Chondrocyte (in vitro differentiated cells): ENCODE results near the gene CFAP141. TPM values are rescaled to one million over a fixed set of nuclear protein-coding genes. Genes with fewer than 3 reads are reported as not detected.

Experiments used
- DNase-seq: peaks from one replicate; pipeline ENCODE4 v3.0.0; 2021; ENCODE audit warnings: mixed read lengths, low spot score
- H3K27ac Mint-ChIP-seq: one replicate; pipeline ENCODE4 v1.8.0; 2021; ENCODE audit warnings: mild to moderate bottlenecking, moderate library complexity, mixed read lengths; ENCODE audit not compliant: unreplicated experiment
- H3K27me3 Mint-ChIP-seq: 2 replicates; pipeline ENCODE4 v1.8.0; 2021; ENCODE audit warnings: low read depth, mixed read lengths
- H3K36me3 Mint-ChIP-seq: 2 replicates; pipeline ENCODE4 v1.8.0; 2021; ENCODE audit warnings: low read depth, mixed read lengths
- H3K4me1 Mint-ChIP-seq: 2 replicates; pipeline ENCODE4 v1.8.0; 2021; ENCODE audit warnings: low read depth, mild to moderate bottlenecking, mixed read lengths
- H3K4me3 Mint-ChIP-seq: one replicate; pipeline ENCODE4 v1.8.0; 2021; ENCODE audit warnings: mild to moderate bottlenecking, moderate library complexity, mixed read lengths; ENCODE audit not compliant: unreplicated experiment
- H3K9me3 Mint-ChIP-seq: 2 replicates; pipeline ENCODE4 v1.8.0; 2021; ENCODE audit warnings: low read depth, mixed read lengths
- total RNA-seq: library from RNA; stranded (reverse); gene quantifications from 3 replicates; pipeline ENCODE4 v1.2.1, GENCODE V29; 2021
- TF ChIP-seq, protein P1 (sequence below): fragments of 200-600 bp; sonication (generic); IDR thresholded peaks from 2 replicates; pipeline ENCODE4 v1.5.0; 2021; ENCODE audit warnings: antibody characterized with exemption, mild to moderate bottlenecking, moderate library complexity

The CFAP141 gene
- total RNA-seq, 1 donor from 2014 or later, result not detected

DNA sequence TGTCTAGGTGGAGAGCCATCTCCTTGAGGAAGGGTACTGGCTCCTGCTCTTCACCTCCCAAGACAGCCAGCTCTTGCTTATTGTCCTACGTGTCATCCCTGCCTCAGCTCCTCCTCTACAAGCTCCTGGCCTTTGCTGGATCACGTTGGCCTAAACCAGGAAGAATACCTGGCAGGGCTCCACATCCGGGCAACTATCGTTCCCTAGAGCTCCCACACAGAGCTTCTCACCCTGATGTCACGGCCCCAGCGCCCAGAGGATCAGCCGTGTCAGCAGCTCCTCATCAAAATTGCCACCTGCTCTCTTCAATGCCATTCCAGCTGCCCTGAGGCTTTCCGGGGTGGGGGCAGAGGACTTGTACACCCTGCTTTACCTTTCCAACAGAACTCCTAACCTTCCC lies 12.3 kb downstream of the CFAP141 start:
- H3K36me3 Mint-ChIP-seq, result no peaks in the 10 kb centered on the region
- no peak overlapping the region for H3K4me3 Mint-ChIP-seq
- H3K4me1 Mint-ChIP-seq, result peaks cover 11% of the 10 kb centered on the region
- H3K9me3 Mint-ChIP-seq, result no peaks in the 10 kb centered on the region
- peaks cover 35% of the 10 kb centered on the region for H3K27me3 Mint-ChIP-seq
- no peak overlapping the region for H3K27ac Mint-ChIP-seq
- TF ChIP-seq, protein P1, sequence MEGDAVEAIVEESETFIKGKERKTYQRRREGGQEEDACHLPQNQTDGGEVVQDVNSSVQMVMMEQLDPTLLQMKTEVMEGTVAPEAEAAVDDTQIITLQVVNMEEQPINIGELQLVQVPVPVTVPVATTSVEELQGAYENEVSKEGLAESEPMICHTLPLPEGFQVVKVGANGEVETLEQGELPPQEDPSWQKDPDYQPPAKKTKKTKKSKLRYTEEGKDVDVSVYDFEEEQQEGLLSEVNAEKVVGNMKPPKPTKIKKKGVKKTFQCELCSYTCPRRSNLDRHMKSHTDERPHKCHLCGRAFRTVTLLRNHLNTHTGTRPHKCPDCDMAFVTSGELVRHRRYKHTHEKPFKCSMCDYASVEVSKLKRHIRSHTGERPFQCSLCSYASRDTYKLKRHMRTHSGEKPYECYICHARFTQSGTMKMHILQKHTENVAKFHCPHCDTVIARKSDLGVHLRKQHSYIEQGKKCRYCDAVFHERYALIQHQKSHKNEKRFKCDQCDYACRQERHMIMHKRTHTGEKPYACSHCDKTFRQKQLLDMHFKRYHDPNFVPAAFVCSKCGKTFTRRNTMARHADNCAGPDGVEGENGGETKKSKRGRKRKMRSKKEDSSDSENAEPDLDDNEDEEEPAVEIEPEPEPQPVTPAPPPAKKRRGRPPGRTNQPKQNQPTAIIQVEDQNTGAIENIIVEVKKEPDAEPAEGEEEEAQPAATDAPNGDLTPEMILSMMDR, result no peak
- no peak for DNase-seq

DNA sequence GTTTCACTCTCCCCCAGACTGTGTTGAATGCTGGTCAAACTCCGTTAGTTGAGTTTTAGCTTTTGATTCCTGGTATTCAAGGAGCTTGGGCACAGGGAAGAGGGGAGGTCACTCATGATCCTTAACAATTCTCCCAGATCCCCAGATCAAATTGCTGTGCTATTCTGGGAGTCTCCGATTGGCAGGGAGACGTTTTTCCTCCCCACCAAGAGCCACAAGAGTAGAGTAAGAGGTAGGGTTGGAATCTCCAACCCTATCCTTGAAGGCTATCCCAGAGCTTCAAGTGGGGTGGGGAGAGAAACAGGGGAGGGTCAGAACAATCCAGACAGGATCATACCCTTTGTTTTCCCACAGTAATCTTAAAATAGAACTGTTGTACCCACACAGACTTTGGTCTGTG lies 13.7 kb downstream of the CFAP141 start:
- H3K27me3 Mint-ChIP-seq, result peaks cover 35% of the 10 kb centered on the region
- no peak overlapping the region for H3K27ac Mint-ChIP-seq
- DNase-seq, result no peak
- no peaks in the 10 kb centered on the region for H3K36me3 Mint-ChIP-seq
- H3K4me1 Mint-ChIP-seq, result peaks cover 11% of the 10 kb centered on the region
- H3K4me3 Mint-ChIP-seq, result no peak overlapping the region
- TF ChIP-seq, protein P1, result no peak
- no peaks in the 10 kb centered on the region for H3K9me3 Mint-ChIP-seq

DNA sequence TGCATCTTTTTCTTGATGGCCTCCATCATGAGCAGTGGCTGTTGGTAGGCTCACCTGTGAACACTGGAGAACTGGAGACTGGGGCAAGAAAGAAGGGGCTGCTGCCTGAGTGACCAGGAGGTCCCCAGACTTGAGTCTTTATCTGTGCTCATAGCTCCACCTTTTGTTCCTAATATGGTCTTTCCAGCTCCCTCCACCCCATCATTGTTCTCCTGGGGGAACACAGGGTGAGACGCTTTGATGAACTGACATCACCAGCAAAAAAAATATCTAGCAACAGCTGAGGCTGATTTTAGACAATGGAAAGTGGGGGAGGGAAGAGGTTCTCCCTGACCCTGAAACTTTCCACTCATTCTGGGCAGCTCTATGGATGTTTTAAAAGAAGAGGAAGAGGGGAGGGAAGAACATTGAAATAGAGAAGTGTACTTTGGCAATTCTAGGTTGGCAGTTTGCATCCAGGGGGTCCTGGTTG lies 14.1 kb downstream of the CFAP141 start, which contains the start of gene TPM3:
Gene TPM3 (minus strand): TSS at position 111 of the 472 bp plus-strand sequence. CDS start 82 bp downstream, at position 29.
- no peak within 1 kb of the TSS for H3K27ac Mint-ChIP-seq
- H3K4me3 Mint-ChIP-seq, result no peak within 1 kb of the TSS

DNA sequence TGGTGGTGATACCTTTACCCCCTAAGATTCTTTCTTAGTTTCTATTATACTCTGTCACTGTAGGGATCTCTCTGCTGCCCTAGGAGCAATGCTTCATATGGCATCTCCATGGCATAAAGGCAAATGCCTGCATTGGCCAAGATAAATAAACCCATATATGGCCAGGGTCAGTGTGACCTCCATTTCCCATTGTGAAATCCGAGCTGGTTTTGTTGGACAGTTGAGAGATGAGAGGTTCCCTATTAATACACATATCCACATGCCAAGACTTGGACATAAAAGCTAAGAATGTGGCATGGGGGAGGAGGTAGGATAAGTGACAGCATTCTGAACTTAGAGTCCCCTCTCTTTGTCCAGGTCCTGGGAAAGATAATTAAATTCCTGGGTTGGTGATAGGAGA lies 15.6 kb downstream of the CFAP141 start:
- no peaks in the 10 kb centered on the region for H3K9me3 Mint-ChIP-seq
- H3K27me3 Mint-ChIP-seq, result peaks cover 34% of the 10 kb centered on the region
- H3K36me3 Mint-ChIP-seq, result no peaks in the 10 kb centered on the region
- TF ChIP-seq, protein P1, result no peak
- no peak overlapping the region for H3K4me3 Mint-ChIP-seq
- H3K4me1 Mint-ChIP-seq, result peaks cover 11% of the 10 kb centered on the region
- H3K27ac Mint-ChIP-seq, result no peak overlapping the region
- no peak for DNase-seq

More for the DNA sequence above, 14.1 kb downstream of the CFAP141 start, which contains the start of gene TPM3:
- TF ChIP-seq, protein P1, result no peak
- peaks cover 11% of the 10 kb centered on the region for H3K4me1 Mint-ChIP-seq
- H3K9me3 Mint-ChIP-seq, result no peaks in the 10 kb centered on the region
- DNase-seq, result no peak
- peaks cover 35% of the 10 kb centered on the region for H3K27me3 Mint-ChIP-seq
- H3K36me3 Mint-ChIP-seq, result no peaks in the 10 kb centered on the region

DNA sequence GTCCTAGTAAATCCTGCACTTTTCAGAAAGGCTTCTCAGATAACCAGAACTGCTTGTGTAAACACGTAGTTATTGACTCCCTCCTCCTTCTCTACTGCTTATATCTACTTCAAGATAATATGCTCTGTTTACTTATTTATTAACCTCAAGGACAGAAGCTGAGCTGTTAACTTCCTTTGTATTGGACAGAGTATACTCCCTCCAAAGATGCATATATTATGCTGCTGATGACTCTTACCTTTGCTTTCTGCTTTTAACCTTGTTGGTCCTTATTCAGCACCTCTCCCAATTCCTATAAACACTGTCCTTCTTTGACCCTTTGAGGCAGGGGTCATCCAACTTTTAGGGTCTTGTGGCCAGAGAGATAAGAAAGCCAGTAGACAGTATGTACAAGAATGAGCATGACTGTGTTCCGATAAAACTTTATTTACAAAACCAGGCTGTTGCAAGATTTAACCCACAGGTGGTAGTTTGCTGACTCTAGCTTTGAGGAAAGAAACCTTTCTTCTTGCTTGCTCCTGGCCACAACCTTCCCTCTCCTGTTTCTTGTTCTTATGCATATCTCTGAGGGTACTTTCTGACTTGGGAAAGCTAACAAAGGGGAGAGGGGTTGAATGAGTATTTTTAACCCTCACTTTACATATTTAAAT lies 19.2 kb downstream of the CFAP141 start:
- no peak for DNase-seq
- peaks cover 7% of the 10 kb centered on the region for H3K27me3 Mint-ChIP-seq

More for the DNA sequence above, 19.2 kb downstream of the CFAP141 start:
- Mint-ChIP-seq H3K4me1 (peaks cover 19% of the 10 kb centered on the region), H3K27ac (no peak overlapping the region), H3K9me3 (no peaks in the 10 kb centered on the region), H3K4me3 (no peak overlapping the region), H3K36me3 (peaks cover 2% of the 10 kb centered on the region)
- TF ChIP-seq, protein P1, result no peak
